GM18502 (cell line): ENCODE data around the gene KRTCAP3.
A peak's percentile ranks its signal among the peaks of the same experiment; 100 is the strongest.

Source experiments
- ATAC-seq: cut with Tn5 transposase; IDR thresholded peaks from one replicate; pipeline ENCODE4 v1.9.1; 2021; ENCODE audit warnings: mild to moderate bottlenecking; ENCODE audit not compliant: unreplicated experiment, poor library complexity

KRTCAP3 gene

DNA sequence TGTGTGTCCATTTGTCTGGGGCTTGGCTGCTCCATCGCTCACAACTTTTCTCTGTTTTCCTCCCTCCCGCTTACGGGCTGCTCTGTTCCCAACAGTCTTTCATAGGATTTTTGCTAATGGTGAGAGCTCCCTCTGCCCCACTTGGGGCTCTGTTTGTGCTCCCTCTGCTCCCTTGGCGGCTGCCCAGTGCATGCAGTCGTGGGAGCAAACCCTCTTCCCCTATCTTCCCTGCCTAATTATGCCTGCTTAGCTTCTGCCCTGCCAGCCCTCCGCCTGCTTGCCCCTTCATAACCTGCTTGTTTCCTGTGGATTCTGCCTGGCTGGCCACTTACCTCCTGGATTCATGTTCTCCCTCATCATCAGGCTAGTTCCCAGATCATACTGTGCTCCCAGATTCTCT is 6.6 kb upstream of the KRTCAP3 start:
- no peak for ATAC-seq

DNA sequence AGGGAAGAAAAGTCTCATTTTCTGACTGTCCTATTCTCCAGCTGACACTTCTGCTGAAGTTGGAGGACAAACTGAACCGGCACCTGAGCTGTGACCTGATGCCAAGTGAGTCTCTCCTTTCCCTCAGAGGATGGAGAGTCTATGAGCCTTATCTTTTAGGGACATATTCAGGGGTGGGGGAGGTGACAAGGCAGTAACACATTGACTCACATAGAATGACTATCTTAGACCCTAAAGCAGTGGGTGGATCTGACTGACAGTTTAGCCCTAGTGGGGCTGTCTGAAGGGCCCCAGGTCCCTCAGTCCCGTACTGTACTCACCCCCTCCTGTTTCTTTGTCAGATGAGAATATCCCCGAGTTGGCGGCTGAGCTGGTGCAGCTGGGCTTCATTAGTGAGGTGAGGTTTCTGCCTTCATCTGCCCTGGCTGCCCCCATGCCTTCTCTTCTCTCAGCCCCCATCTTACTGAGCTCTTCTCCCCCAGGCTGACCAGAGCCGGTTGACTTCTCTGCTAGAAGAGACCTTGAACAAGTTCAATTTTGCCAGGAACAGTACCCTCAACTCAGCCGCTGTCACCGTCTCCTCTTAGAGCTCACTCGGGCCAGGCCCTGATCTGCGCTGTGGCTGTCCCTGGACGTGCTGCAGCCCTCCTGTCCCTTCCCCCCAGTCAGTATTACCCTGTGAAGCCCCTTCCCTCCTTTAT is 805 bp upstream of the KRTCAP3 start:
- ATAC-seq = no peak

DNA sequence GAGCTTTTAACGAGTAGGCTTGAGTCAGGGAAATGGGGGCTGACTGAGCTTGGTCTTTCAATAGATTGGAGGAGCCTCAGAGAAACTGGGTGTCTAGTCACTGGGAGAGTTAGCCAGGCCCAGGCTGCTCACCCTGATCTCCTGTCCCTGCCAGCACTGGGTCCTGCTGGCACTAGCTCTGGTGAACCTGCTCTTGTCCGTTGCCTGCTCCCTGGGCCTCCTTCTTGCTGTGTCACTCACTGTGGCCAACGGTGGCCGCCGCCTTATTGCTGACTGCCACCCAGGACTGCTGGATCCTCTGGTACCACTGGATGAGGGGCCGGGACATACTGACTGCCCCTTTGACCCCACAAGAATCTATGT is 720 bp downstream of the KRTCAP3 start:
- ATAC-seq = no peak

DNA sequence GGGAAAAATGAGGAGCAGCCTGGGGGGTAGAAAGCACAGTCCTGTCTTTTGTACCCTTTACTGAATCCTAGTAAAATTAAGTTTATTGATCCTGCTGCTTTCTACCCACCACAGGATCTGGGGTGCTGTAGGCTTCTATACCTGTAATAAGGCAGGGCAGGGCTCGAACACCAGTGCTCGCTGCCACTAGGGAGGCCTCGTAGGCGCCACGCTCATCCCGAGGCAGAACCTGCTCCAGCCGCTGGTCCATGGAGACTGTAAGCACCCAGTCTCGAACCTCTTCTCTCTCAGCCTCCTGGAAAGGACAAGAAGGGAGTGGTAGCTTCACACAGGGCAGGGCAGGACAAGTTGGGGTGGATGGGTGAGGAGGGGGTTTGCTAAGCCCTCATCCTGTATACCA is 3.0 kb downstream of the KRTCAP3 start:
- ATAC-seq = no peak

DNA sequence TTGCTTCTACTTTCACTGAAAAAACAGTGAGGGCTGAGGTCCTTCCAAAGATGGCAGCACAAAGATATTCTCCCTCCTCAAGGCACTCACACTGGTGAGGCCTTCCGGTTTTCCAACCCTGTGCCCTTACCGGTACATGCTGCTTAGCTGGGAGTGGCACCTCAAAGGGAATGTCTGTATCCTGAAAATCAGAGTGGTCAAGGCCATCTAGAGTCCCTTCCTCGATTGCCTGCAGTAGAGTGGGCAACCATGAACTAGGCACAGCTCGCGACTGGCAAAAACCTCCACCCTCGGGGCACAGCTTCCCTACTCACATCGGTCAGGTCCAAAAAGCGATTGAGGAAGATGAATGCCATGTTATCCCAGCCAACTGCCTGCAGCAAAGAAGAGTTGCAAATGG is 3.4 kb downstream of the KRTCAP3 start:
- no peak for ATAC-seq

DNA sequence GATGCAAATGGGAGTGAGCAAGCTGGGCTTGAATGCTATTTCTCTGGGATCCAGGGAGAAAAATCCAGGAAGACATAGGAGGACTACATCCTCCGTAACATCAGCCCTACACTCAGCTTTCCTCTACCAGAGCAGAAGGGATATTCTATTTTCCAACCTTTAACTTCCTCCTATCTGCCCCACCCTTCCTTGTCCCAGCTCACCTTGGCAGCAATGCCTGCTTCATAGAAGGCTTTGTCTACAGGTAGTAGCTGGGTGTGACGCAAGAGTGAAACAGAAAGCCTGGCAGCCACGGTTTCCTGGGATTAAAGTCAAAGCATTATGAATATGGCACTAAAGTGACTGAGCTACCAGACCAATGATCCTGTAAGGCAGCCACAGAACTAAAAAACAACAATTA is 3.9 kb downstream of the KRTCAP3 start:
- no peak for ATAC-seq

DNA sequence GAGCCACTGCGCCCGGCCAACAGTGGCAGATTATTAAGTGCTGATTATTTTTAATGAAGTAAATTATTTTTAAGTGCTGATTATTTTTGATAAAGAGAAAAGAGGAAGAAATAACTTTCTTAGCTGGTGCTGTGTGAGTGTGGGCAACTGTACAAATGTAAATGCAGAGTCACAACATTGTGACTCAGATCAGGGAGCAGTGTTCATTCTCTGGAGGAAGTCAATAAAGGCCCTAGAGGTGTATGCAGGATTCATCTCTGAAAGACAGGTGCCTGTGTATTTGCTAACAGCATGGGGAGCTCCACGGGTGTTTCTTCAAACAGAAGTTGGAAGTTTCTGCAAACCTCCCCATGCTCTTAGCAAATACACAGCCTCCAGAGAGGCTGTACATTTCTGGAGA is 6.2 kb downstream of the KRTCAP3 start:
- ATAC-seq = no peak

DNA sequence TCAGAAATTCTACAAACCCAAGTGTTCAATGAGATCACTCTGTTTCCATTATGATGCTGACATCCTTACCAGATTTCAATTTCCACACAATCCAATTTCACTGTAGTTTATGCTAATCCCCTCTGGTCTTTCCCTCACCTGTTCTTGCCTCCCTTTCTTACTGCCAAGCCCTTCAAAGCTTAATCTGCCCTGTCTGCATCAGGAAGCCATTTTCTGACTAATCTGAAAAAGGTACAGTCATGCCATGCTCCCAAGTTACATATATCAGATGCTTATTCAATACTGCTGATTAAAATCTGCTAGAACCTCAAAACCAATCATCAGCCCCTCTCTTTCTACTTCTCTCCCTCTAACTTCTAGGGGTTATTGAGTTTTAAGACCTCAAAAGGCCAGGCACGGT is 8.9 kb downstream of the KRTCAP3 start:
- no peak for ATAC-seq

DNA sequence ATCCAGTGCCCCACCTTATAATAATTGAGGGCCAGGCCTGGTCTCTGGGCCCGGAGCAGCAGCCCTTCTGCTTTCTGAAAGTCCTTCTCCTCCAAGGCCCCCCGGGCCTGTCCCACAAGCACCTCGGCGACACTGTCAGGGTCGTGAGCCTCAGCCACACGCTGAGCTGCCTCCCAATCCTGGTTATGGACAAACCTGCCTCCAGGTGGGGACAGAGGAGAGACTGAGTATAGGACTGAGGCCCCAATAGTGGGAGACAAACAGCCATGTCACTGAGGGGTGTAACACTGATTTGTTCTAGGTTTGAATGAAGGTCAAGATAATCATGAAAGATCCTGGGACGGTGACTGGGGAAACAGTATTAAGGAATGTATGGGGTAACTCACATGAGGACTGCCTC is 11.8 kb downstream of the KRTCAP3 start:
- ATAC-seq = no peak

DNA sequence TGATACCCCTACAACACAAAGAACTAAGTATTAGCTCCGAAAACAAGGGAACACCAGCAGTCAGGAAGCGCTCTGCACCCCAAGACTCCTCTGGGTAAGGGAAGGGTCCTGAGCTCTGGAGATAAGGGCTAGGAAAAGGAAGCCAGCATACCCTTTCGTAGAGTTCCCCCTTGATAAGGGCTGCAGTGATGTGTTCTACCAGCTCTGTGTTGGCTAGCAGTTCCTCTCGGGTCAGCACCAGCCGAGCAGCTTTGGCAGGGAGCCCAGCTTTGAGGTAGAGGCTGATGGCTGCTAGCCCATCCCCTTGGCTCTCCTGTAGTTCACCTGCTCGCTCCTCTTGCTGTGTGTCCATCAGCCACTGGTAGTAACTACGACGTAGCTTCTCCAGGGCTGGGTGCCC is 18.9 kb downstream of the KRTCAP3 start:
- ATAC-seq = no peak

DNA sequence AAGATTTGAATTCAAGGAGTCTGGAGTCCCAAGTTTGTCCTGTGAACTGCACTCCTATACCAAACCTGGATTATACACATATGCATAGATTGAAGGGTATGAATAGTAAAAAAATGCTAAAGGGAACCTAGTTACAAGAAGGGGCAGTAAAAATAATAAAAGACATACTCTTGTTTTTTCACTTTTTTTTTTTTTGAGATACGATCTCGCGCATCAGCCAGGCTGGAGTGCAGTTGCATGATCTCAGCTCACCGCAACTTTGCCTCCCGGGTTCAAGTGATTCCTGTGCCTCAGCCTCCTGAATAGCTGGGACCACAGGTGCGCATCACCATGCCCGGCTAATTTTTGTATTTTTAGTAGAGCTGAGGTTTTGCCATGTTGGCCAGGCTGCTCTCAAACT is 22.3 kb downstream of the KRTCAP3 start:
- ATAC-seq = no peak

DNA sequence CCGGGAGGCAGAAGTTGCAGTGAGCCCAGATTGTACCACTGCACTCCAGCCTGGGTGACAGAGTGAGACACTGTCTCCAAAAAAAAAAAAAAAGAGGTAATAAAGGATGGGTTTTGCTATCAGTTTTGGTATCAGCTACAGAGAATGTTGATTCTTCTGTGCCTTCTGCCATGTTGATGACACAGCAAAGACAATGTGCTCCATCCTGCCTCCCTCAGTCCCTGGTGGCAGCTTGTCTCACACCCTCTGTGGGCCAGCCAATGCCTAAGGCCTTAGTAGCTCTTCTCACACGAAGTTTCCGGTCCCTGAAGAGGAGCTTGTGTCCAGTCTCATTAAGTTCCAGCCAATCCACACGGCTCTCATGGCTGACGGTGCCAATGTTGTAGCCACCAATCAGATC is 29.8 kb downstream of the KRTCAP3 start:
- no peak for ATAC-seq

DNA sequence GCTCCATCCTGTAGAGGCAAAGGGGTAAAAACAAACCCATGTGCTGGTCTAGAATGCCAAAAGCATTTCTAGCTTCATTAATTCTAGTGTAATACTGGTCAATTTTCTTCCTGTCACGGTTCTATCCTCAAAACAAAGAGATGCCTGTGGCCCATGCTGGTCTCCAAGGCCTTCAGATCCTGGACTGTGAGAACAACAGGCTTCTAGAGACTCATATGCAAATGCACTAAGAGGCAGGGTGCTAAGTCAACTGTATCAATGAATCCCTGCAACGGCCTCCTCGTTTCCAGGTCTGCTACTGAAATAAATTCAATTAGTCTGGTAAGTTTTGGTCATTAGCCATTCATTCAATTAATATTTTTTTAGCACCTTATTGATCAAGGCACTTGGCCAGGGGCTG is 43.3 kb downstream of the KRTCAP3 start:
- no peak for ATAC-seq

DNA sequence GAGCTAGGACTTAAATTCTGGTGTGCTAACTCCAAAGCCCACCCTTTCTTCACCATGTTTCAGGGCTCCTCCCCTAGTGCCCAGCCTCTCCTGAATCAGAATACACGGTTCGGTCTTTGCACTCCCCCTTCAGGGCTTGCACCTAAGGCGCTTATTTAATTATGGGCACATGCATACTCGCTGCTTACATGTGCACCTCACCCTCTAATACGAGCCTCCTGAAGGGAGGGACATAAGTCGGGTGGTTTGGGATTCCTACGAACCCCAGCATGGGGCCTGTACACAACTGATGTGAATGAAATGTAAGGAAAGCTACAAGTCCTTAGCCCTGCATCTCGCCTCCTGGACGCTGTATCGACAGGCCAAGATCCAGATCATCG is 46.9 kb downstream of the KRTCAP3 start:
- ATAC-seq = peak; percentile 9

DNA sequence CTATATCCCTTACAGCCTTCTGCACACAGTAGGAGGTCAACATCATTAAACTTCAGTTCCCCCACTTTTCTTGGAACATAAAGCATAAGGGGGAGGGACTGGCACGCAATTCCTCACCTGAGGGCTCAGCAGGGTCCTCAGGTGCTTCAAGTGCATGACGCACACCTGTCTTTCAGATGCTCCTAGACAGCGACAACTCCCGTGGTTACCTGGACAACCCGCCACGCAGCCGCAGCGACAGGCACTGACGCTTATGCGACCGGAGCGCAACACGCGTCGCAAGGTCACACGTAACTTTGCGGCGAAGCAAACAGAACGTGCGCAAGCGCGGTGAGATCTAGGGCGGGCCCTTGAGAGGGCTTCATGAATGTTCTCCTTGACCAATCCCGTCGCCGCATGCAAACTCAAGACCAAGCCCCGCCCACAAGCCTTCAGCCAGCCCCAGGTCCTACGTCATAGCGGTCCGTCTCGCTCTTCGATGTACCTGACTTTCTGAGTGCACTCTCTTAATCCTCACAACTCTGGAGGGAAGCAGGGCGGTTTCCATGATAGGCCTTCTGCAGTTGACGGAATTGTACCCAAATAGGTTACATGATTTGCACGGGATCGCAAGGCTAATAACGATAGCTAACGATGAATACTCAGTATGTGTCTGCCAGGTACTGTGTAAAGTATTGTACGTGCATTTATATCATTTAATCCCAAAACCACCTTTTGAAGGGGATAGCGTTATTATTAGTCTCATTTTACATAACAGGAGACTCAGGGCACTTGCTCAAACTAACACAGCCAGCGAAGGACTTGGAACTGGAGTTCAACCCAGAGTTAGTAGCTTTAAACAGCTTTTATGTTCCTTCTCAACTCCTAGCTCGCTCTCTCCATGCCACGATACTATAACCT is 47.6 kb downstream of the KRTCAP3 start, which contains the start of gene IFT172:
TSS of gene IFT172 (minus strand) at position 246 of the 900 bp plus-strand sequence. CDS start at position 156, 90 bp downstream.
- peak; percentile 94 for ATAC-seq

DNA sequence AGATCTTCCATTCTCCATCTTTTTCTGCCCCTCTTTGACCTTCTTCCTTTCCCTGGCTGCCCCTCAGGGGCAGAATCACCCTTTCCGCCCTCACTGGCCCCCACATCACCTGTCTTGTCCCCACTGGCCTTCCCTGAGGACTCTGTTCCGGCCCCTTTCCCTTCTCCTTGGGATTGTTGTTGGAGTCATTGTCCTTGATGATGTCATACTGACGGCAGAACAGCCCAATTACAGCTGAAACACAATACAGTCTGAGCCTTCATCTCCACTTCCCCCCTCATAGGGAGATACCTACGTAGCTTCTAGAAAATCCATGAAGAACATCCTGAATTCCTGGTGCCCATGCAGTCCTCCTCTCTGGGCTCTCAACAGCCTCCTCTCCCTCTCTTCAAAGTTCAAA is 50.4 kb downstream of the KRTCAP3 start:
- ATAC-seq = no peak

DNA sequence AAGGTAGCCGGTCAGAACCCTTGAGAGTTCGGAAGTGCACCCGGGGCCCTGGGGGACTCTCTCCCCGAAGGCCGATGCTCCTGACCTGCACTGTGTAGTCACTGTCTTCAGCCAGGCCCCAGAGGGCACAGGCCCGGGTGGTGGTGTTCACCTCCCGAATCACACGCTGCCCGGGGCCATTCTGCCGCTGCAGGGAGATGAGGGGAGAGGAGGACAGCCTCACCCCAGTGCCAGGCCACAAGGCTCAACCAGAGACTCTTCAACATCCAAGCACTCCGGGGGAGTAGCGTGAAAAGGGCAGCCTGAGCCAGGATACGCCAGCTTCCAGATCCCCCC is 51.7 kb downstream of the KRTCAP3 start:
- ATAC-seq = no peak
